Transverse colon (tissue), 4 donors: Measurements from ENCODE around the gene RTL3. TPM values are rescaled to one million over a fixed set of nuclear protein-coding genes. Genes with fewer than 3 reads are reported as not detected.

Experiments
- DNase-seq: peaks from one replicate; pipeline ENCODE4 v3.0.0-alpha.2; 2019
- H3K27ac ChIP-seq, 4 donors: fragments of 200-600 bp; sonication (generic); 2 replicates each; pipeline ENCODE4 v1.5.1; 2016 to 2018; ENCODE audit warnings: inconsistent platforms in 4 of 4
- H3K27me3 ChIP-seq: fragments of 200-600 bp; sonication (generic); 2 replicates; pipeline ENCODE4 v1.5.1; 2017; ENCODE audit warnings: inconsistent platforms
- H3K36me3 ChIP-seq, 4 donors: fragments of 200-600 bp; sonication (generic); 2 replicates each; pipeline ENCODE4 v1.5.1; 2017 to 2019; ENCODE audit warnings: inconsistent platforms in 4 of 4
- H3K4me1 ChIP-seq, 4 donors: fragments of 200-600 bp; sonication (generic); 2 replicates each; pipeline ENCODE4 v1.5.1; 2017 to 2020; ENCODE audit warnings: inconsistent platforms in 4 of 4
- H3K4me3 ChIP-seq, 4 donors: fragments of 200-600 bp; sonication (generic); 1 replicate in 1 of 4; 2 replicates in 3 of 4; pipeline versions ENCODE4 v1.5.1 to v1.6.1; 2017 to 2019; ENCODE audit warnings: inconsistent platforms in 4 of 4
- H3K9me3 ChIP-seq, 2 donors: fragments of 200-600 bp; sonication (generic); 2 replicates each; pipeline ENCODE4 v1.5.1; 2017 to 2019; ENCODE audit warnings: inconsistent platforms in 2 of 2
- CTCF ChIP-seq, 5 experiments: fragments of 200-600 bp in 3 of 5; fragments of 450-650 bp in 2 of 5; sonication (generic) in 3 of 5; IDR thresholded peaks; 1 replicate in 2 of 5; 2 replicates in 3 of 5; pipeline ENCODE4 v1.5.1; 2016 to 2017; ENCODE audit warnings: antibody characterized with exemption in 5 of 5, inconsistent platforms in 3 of 5, mild to moderate bottlenecking in 2 of 5, moderate library complexity in 1 of 5
- EP300 ChIP-seq: sonication (generic); formaldehyde crosslinking; IDR thresholded peaks from one replicate; pipeline ENCODE4 v1.6.1; 2017; ENCODE audit warnings: antibody characterized with exemption, low read depth
- POLR2A ChIP-seq: fragments of 450-650 bp; IDR thresholded peaks from one replicate; pipeline ENCODE4 v1.6.1; 2016; ENCODE audit warnings: antibody characterized with exemption, mild to moderate bottlenecking, moderate library complexity
- POLR2AphosphoS5 ChIP-seq, 3 donors: sonication (generic); formaldehyde crosslinking; IDR thresholded peaks; one replicate each; pipeline ENCODE4 v1.6.1; 2016; ENCODE audit warnings: antibody characterized with exemption in 3 of 3
- WGBS, 2 donors: methylation state at CpG; one replicate each; pipeline ENCODE4 v1.1.5; 2018; ENCODE audit warnings: low coverage in 1 of 2; 5-methylcytosine and 5-hydroxymethylcytosine counted together
- in situ Hi-C, 4 donors: fragments of 200-750 bp; cut with MboI; loops; one replicate each; pipeline versions ENCODE4 v1.15.0 to v1.15.1; 2017; ENCODE audit warnings: low sequenced_read_pairs in 3 of 4, low pct_ligation_motif_present in 1 of 4, low pct_unique_long_range_greater_than_20kb in 1 of 4
- intact Hi-C: fragments of 100-400 bp; cut with DNase I; formaldehyde crosslinking; loops from one replicate; pipeline ENCODE4 v1.15.1; 2023; ENCODE audit warnings: low total_unique reads
- total RNA-seq, 4 donors: library from RNA; depleted of rRNA; stranded (reverse); fragments of >200 nt; gene quantifications; one replicate each; pipeline ENCODE4 v1.1.0, GENCODE V29; 2016

Gene RTL3
- total RNA-seq: 1 to 10 TPM in 1 of 4 donors, under 1 TPM in 1, not detected in 2; 0.14 to 1.1 TPM

GRCh38 chrX:78658845-78659744, at the start of gene RTL3:
Gene RTL3 (minus strand): TSS chrX:78659328. CDS start chrX:78658420, 908 bp downstream.
- in situ Hi-C loops: no loop called here
- no peak within 1 kb of the TSS for H3K27ac ChIP-seq
- TF ChIP-seq POLR2A: no peak
- no peak for TF ChIP-seq CTCF (IDR thresholded peaks at IDR 0.05)
- no peak for TF ChIP-seq POLR2AphosphoS5 (IDR thresholded peaks at IDR 0.05)
- TF ChIP-seq EP300: no peak
- no peaks in the 10 kb centered on the region for H3K36me3 ChIP-seq
- DNase-seq: no peak
- H3K4me3 ChIP-seq: no peak within 1 kb of the TSS
- intact Hi-C loops: no loop called here
- no peaks in the 10 kb centered on the region for H3K27me3 ChIP-seq
- no peaks in the 10 kb centered on the region for H3K9me3 ChIP-seq
- H3K4me1 ChIP-seq: no peaks in the 10 kb centered on the region
- 46 to 100% methylated on average over 1 to 3 of the region's 3 CpGs for WGBS, 2 donors

- H3K4me3 ChIP-seq: no peak overlapping the region
- no peaks in the 10 kb centered on the region for H3K27me3 ChIP-seq
- H3K27ac ChIP-seq: no peak overlapping the region
- no peaks in the 10 kb centered on the region for H3K9me3 ChIP-seq
- 61 to 70% methylated on average over 2 of the region's 2 CpGs for WGBS, 2 donors
- in situ Hi-C loops (no loop called here), intact Hi-C loops (no loop called here)
- TF ChIP-seq POLR2AphosphoS5 (IDR thresholded peaks at IDR 0.05) (no peak), CTCF (IDR thresholded peaks at IDR 0.05) (no peak), EP300 (no peak), POLR2A (no peak)
- no peaks in the 10 kb centered on the region for H3K4me1 ChIP-seq
- no peak for DNase-seq
- H3K36me3 ChIP-seq: no peaks in the 10 kb centered on the region
These were observed 49.7 kb upstream of the RTL3 start for GRCh38 chrX:78708816-78709215.

GRCh38 chrX:78708262-78708661, 49.1 kb upstream of the RTL3 start:
- Histone ChIP-seq H3K9me3 (no peaks in the 10 kb centered on the region), H3K27me3 (no peaks in the 10 kb centered on the region), H3K4me3 (no peak overlapping the region), H3K36me3 (no peaks in the 10 kb centered on the region), H3K27ac (no peak overlapping the region), H3K4me1 (no peaks in the 10 kb centered on the region)
- in situ Hi-C loops (no loop called here), intact Hi-C loops (no loop called here)
- TF ChIP-seq EP300: no peak
- no peak for TF ChIP-seq POLR2A
- no peak for TF ChIP-seq POLR2AphosphoS5 (IDR thresholded peaks at IDR 0.05)
- TF ChIP-seq CTCF (IDR thresholded peaks at IDR 0.05): peak in 2 of 5 experiments; percentile 23 to 27
- WGBS, 2 donors: 42% methylated on average over 2 of the region's 2 CpGs; no CpG with 5 or more reads in 1 of the 2 donors
- DNase-seq: peak; percentile 8

GRCh38 chrX:78706071-78706470, 46.9 kb upstream of the RTL3 start:
- in situ Hi-C loops (no loop called here), intact Hi-C loops (no loop called here)
- no peaks in the 10 kb centered on the region for H3K36me3 ChIP-seq
- 34% methylated on average over 2 of the region's 2 CpGs; no CpG with 5 or more reads in 1 of the 2 donors for WGBS, 2 donors
- H3K27ac ChIP-seq: no peak overlapping the region
- H3K4me3 ChIP-seq: no peak overlapping the region
- no peak for DNase-seq
- H3K4me1 ChIP-seq: no peaks in the 10 kb centered on the region
- H3K9me3 ChIP-seq: no peaks in the 10 kb centered on the region
- TF ChIP-seq POLR2AphosphoS5 (IDR thresholded peaks at IDR 0.05): no peak
- TF ChIP-seq EP300: no peak
- TF ChIP-seq POLR2A: no peak
- no peak for TF ChIP-seq CTCF (IDR thresholded peaks at IDR 0.05)
- H3K27me3 ChIP-seq: no peaks in the 10 kb centered on the region
